ENCODE measurements around the gene TCF19.
"Not testable (repeated sequence)": the region's sequence is repeated elsewhere in the genome, so short reads cannot be mapped to it uniquely, and the experiment has no call there.

The TCF19 gene

DNA sequence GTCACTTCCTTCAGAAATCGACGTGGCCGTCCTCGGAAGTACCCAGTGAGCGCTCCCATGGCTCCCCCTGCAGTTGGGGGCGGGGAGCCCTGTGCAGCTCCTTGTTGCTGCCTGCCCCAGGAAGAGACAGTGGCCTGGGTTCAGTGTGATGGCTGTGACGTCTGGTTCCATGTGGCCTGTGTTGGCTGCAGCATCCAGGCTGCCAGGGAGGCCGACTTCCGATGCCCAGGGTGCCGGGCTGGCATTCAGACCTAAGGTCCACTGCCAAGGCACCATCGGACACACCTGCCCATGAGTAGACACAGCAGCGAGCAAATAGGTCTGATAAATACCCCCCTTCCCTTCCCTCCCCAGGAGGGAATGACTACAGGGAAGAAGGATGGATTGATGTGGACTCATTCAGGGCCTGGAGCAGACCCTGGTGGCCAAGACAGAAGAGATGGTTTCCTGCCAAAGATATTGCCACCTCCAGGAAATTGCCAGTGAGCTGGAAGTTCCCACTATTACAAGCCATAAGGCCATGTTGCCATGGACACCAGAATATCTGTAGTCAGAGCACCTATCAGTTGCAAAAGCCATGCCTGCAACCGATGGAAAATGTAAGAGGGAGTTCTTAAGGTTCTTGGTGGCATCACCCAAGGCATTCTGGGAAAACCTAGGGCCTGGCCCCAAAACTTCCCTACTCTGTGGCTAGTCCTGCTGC, 4.2 kb downstream of the TCF19 start:
- peak; percentile 40 for DNase-seq (ENCODE audit: low spot score)

DNA sequence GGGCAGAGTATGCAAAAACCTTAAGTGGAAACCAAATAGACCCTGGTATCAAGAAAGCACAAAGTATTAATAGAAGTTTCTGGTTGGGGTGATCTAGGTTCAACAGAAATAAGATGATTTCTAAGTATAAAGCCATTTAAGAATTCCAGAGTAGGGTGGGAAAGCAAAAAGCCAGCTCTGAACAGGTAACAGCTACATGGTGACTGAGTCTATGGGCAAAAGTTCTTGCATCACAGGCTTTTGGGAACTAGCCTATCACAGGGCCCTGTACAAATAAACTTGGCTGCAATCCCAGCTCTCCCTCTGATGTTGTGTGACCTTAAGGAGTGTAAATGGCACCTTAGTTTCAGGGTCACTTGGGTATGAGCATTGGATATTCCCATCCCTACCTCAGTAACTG, 5.5 kb downstream of the TCF19 start:
- DNase-seq (ENCODE audit: low spot score) = no peak

DNA sequence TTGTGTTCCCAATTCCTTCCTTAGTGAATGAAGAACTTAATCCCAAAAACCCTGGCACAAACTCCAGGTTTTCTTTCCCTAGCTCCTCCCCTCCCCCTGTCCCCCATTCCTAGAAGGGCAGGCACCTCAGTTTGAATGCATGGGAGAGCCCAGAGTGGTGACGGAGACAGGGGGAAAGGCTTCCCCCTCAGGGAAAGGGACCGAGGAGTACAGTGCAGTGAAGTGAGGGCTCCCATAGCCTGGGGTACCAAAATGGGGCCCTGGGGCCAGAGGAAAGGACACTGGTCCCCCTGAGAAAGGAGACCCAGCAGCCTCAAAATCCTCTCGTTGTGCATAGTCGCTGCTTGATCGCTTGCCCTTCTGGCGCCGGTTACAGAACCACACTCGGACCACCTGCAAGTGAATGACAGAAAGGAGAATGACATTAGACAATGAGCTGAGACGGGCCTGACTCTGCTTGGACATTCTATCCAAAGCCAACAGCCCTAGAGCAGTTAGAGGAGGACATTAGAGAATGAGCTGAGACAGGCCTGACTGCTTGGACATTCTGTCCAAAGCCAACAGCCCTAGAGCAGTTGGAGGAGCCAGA, 6.2 kb downstream of the TCF19 start:
- not testable (repeated sequence) for DNase-seq (ENCODE audit: low spot score)

DNA sequence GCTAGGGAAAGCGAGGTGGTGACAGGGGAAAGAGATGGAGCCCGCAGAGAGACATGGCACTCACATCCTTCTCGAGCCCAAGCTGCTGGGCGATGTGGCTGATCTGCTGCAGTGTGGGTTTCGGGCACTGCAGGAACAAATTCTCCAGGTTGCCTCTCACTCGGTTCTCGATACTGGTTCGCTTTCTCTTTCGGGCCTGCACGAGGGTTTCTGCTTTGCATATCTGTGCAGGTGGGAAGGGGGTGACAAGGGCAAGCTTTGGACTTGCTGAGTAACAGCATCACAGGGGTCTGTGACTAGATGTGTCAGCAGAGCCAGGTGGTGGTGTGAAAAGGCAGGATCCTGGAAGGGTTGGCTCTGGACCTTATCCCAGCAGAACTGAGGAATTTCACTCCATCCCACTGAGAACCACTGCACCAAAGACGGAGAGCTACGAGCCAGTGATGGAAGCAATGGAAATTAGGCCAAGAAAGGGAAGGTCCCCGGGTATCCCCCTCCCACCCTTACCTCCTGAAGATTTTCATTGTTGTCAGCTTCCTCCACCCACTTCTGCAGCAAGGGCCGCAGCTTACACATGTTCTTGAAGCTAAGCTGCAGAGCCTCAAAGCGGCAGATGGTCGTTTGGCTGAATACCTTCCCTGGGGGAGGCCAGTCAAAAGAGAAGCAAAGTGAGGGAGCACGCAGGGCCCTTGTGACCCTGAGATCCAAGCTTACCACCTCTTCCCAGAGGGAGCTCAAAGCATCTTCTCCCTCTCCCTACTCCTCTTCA, 6.9 kb downstream of the TCF19 start:
- not testable (repeated sequence) for DNase-seq (ENCODE audit: low spot score)

DNA sequence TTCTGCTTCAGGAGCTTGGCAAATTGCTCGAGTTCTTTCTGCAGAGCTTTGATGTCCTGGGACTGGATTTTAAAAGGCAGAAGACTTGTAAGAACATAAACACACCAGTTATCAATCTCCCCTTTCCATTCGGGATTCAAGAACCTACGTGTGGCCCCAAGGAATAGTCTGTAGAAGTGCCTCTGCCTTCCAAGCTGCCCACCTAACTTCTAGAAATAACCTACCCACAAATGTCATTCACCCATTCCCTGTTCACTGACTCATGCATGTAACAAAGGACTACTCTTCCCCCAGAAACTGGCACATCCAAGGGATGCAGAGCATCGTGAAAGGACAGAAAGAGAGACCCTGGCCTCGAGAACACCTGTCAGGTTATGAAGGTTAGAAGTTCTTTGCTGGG, 7.6 kb downstream of the TCF19 start:
- DNase-seq (ENCODE audit: low spot score) = no peak

DNA sequence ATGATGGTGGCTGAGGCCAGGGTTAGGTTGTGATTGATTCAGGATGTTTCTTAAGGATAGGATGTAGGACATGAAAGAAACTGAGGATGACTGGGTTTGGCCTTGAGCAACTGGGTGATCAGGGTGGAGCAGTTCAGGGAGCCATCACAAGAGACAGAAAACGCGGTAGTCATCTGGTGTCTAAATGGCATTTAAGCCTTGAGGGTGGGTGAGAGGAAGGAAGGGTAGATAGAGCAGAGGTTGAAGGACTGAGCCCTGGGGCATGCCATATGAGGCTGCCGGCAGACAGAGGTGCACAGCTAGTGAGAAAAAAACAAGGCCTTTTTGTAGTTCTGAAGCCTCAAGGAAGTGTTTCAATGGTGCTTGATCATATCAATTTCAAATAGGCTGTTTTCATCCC, 10.2 kb downstream of the TCF19 start:
- no peak for DNase-seq (ENCODE audit: low spot score)

DNA sequence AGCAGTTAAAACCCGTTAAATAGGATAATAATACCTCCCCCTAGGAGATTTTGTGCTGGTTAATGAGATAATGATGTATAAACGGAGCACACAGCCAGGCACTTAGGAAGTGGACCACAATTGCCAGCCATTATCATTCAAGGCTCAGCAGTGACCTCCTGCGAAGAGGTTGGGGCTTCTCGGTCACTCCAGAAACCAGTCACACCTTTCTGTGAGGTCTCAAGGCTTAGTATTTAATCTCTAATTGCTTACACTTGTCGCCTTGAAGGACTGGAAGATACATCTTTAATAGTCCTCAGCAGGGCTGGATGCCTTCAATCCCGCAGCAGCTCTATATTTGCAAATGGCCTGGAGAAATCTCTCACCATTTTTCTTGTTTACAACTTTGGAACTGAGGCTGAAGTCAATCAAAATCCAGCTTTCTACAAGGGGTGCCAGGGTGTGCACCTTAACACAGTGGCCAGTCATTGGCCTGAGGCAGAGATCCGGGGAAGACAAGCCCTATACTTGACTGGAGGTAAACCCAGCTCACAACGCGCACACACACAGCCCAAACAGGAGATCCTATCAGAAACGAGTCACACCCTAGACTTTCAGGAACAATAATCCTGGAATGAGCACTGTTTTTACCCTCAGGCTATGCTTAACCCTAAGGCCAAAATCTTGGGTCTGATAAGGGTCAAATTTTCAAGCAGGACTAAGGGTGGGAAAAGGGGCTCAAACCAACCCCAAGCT, 10.9 kb downstream of the TCF19 start:
- no peak for DNase-seq (ENCODE audit: low spot score)

DNA sequence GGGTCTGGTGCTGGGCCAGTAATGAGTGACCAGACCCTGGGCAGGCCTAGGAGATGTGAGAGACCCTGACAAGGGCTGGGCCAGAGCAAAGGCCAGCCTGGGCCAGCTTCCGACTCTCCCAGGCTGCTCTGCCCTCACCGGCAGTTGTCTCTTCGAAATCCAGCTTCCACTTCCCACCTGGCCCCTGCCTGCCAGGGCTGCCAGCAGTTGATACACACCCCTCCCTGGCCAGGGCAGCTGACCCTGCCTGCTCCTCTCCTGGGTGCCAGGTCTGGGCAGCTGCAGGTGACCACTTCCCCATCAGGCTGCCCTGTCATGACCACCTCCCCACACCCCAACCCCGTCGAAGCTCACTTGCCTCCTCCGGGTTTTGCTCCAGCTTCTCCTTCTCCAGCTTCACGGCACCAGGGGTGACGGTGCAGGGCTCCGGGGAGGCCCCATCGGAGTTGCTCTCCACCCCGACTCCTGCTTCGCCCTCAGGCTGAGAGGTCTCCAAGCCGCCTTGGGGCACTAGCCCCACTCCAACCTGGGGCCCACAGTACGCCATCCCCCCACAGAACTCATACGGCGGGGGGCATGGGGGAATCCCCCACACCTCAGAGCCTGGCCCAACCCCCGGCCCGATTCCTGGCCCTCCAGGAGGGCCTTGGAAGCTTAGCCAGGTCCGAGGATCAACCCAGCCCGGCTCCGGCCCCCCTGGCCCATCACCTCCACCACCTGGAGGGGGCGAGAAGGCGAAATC, 11.6 kb downstream of the TCF19 start:
- not testable (repeated sequence) for DNase-seq (ENCODE audit: low spot score)

DNA sequence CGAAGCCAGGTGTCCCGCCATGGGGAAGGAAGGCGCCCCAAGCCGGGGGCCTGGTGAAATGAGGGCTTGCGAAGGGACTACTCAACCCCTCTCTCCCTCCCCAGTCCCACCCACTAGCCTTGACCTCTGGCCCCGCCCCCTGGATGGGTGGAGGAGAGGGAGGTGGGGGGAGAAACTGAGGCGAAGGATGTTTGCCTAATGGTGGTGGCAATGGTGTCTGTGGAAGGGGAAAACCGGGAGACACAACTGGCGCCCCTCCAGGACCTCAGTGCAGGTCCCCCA, 12.2 kb downstream of the TCF19 start, which contains the start of gene POU5F1:
TSS of gene POU5F1 (minus strand) at position 83 of the 282 bp plus-strand sequence. CDS start at position 21, 62 bp downstream.
- DNase-seq (ENCODE audit: low spot score) = no peak

DNA sequence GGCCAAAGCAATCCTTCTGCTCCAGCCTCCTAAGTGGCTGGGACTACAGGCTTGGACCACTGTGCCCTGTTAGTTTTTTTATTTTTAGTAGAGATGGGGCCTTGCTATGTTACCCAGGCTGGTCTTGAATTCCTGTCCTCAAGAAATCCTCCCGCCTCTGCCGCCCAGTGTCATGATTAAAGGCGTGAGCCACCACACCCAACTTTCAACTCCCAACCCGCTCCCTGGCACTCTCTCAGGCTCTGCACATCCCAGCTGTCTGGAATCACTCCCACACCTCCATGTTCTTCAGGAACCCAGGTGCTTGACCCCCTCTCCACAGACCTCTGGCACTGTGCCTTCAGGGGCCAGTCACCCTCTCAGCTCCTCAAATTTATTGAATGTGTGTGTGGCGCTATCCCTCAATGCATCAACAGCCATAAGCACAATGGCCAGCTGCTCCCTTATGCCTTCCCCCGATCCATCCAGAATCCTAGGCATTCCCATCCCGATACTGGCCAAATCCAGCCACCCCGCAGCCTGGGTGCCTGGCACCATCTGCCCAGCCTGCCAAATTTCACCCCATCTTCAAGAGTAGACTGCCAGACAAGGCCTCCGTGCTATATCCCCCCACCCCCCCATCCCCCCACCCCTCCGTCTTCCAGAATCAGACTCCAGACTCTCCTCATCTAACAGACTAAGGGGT, 12.7 kb downstream of the TCF19 start:
- no peak for DNase-seq (ENCODE audit: low spot score)

DNA sequence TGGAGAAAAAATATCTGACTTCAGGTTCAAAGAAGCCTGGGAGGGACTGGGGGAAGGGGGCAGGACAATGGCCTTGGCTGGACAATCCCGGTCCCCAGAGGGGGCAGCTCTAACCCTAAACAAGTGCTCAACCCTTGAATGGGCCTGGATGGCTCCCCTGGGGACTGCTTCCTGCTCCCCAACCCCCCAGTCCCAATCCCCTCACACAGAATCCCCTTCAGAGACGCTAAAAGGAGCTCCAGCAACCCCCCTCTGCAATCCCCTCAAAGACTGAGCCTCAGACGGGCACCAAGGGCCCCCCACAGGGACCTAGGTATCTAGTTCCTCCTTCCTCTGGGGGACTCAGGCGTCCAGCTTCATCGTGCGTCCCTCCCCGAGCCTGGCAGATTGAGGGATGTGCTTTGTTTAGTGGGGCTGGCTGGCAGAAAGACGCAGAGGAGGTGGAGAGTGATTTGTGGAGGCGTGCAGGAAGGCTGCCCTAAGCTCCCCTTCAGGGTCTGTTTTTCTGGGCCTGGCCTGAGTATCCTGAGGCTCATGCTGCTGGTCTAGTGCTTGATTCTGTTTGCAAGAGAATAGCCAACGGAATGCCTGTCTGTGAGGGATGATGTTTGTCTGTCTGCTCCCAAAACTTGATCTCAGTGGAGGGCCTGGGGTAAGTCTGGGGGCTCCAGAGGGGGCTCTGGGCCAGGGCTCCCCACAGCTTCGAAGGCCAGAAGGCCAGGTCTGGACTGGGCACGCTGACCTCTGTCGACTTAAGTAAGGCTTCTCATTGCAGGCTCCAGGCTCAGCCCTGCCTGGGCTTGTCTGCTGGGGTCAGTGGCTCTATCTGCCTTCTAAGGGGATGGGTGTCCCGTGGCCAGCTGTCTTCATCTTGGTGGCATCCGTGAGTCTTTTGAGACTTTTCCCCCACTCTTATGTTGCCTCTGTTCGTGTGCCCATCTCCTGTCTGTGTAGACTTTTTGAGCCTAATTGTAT, 13.8 kb downstream of the TCF19 start:
- DNase-seq (ENCODE audit: low spot score) = no peak

DNA sequence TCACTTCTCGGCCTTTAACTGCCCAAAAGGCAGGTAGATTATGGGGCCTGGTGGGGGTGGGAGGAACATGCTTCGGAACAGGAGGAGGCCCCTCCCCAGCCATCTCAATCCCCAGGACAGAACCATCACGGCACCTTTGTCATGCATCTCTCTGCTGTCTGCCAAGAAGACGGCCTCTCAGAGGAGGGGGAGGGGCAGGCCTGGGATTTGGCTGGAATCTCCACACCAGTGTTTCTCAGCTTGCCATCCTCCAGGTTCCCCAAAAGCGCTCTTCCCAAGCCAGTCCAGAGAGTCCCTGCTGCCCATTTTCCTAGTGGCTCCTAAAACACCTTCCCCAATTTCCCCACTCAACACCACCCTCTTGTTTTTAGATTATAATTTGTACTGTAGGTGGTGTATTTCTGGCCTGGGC, 14.6 kb downstream of the TCF19 start:
- no peak for DNase-seq (ENCODE audit: low spot score)

DNA sequence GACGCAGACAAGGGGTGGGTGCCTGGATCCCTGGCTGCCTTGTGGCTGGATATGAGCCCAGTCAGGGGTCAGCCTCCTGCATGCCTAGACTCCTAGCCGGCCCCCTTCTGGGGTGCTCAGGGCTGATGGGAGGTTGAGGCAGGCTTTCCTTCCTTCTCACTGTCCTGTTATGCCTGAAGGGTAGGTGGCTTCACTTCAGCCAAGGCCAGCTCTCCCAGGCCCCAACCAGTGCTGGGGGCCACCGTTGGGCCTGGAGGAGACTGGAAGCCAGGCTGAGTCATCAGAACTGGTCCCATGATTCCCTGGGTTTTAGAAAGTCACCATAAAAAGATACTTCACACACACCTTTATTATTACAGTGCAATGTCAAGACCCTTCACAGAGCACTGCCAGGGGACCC, 15.0 kb downstream of the TCF19 start:
- DNase-seq (ENCODE audit: low spot score) = no peak

DNA sequence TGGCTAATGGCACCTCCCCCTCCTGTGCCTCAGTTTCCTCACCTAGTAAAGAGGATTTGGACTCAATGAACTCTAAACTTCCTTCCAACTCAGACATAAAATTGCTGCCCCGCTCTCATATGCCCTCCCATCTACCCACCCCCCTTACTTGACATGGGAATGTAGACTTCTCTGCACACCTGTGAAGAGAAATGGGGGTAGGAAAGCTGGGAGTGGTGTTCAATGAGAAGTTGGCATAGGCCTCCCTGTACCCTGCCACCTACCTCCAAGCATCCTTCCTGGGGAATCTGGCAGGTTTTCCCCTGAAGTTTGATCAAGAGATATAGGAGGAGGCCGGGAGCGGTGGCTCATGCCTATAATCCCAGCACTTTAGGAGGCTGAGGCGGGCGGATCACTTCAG, 16.0 kb downstream of the TCF19 start:
- DNase-seq (ENCODE audit: low spot score) = no peak

DNA sequence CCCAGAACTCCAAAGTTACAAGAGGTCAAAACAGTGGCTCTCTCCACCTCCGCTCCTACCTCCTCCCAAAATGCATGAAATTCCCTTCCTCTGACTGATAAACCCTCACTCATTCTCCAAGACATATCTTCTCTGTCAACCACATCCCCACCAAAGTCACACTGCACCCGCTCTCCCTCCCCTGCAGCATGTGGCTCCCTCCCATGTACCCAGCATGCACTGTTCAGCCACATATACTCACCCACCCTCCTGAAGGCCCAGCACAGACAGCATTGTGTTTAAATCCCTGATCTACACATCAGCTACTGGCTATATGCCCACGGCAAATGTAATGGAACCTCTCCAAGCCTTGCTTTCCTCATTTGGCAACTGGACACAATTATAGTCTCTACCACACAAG, 17.6 kb downstream of the TCF19 start:
- no peak for DNase-seq (ENCODE audit: low spot score)

DNA sequence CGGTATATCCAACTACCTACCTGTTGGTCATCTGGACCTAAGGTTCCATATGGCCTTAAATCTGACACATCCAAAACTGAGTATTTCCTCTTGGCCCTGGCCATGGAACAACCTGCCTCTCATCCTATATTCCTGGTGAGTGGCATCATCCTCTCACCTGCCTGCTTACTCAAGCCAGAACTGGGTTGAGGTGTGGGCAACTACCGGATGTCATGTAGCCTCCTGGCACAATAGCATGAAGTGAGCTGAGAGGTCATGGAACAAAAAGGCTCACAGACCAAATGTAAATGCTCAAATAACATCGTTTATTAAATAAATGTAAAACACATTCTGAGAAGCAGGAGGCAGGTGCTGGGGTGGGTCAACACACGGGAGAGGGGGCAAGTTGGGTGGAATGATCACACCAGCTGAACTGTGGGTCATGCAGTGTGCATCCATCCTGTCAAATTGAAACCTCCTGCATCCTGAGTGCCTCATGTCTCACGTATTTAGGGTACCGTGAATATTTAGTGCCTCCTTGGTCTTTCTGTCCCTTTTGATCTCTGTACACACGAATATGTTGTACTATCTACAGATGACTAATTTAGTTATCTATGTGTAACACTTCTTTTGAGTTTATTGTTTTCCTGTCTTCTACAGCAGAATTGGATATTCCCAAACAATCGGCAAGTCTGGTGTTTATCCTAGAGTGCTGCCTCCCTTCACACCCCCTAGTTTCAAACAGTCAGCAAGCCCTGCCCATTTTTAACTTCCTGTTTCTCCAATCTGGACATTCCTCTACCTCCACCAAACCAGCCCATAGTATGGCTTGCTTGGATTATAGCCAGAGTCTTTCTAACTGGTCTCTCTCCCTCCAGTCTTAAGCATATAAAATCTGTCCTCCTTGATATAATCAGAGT, 20.0 kb downstream of the TCF19 start:
- DNase-seq (ENCODE audit: low spot score) = no peak

DNA sequence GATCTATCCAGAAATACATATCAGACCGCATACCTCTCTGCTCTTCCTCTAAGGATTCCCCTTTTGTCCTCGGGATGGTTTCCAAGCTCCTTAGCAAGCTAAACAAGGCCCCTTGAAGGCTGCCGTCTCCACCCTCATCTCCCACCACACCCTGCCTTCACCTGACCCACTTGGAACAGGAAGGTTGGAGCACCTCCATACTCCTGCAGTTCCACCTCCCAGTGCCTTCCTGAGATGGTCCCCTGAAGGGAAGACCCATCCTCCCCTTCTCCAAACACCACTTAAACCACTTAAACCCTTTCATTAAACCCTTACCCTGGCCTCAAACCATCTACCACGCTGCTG, 20.6 kb downstream of the TCF19 start:
- no peak for DNase-seq (ENCODE audit: low spot score)

DNA sequence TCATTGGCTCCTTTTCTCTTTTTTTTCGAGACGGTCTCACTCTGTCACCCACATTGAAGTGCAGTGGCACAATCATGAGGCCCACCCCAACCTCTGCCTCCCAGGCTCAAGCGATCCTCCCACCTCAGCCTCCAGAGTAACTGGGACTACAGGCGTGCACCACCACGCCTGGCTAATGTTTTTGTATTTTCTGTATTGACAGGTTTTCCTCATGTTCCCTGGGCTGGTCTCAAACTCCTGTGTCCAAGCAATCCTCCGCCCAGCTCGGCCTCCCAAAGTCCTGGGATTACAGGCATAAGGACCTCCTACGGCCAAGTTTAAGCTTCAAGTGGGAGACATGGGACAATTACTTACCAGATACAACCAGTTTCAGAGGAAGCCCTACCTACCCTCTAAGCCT, 21.5 kb downstream of the TCF19 start:
- DNase-seq (ENCODE audit: low spot score) = no peak

DNA sequence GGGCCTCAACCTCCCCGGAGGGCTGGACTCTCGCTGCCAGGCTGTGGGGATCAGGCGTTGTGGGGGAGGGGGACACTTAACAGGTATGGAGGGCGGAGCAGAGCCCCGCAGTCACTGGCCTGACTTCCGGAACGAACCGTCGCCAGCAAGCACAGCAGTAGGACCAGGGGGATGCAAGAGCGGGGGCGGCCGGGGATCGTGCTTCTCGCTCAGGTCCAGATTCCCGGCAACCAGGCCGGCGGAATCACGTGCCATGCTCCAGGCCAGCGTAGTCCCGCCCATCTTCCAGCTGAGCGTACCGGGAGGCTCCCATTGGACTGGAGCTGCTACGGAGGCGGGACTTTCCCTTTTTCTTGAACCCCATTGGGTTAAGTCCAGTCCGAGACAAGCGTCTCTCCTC, 22.1 kb downstream of the TCF19 start:
- DNase-seq (ENCODE audit: low spot score) = peak; percentile 46
